Stimulated activated CD8-positive, alpha-beta memory T cell treated with anti-CD3 and anti-CD28 coated beads, Interleukin-2, amount 100 ng/mL, for 1 hour (primary cell): ENCODE results near the gene FBLN7.
"Not testable (repeated sequence)": the region's sequence is repeated elsewhere in the genome, so short reads cannot be mapped to it uniquely, and the experiment has no call there.

ENCODE experiments used
- DNase-seq, 2 donors: peaks; one replicate each; pipeline ENCODE4 v3.0.0-alpha.2; 2020; ENCODE audit warnings: low read depth in 2 of 2

The FBLN7 gene, protein sequence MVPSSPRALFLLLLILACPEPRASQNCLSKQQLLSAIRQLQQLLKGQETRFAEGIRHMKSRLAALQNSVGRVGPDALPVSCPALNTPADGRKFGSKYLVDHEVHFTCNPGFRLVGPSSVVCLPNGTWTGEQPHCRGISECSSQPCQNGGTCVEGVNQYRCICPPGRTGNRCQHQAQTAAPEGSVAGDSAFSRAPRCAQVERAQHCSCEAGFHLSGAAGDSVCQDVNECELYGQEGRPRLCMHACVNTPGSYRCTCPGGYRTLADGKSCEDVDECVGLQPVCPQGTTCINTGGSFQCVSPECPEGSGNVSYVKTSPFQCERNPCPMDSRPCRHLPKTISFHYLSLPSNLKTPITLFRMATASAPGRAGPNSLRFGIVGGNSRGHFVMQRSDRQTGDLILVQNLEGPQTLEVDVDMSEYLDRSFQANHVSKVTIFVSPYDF

GRCh38 chr2:112138159-112139032 lies at the start of gene FBLN7:
Gene FBLN7, plus strand, starts transcription at chr2:112138385. Its CDS starts 271 bp downstream, at chr2:112138656.
- DNase-seq = no peak

DNA sequence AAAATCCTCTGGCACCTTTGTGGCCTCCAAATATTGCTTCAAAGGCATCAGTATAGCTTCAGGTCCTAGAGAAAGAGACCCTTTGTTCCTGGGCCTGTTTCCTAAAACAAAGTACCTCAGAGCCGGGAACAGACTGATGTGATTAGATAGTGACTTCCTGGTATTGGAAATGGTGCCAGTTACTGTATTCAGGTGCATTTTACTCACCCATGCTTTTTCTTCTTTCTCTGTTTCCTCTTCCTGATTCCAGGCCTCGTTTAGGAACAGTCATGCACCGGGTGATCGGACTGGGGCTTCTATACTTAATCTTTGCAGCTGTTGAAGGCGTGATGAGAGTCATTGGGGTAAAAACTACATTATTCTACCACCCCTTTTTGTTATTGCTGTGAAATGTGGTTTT lies 48.8 kb upstream of the FBLN7 start:
- no peak for DNase-seq

GRCh38 chr2:112092286-112093041 lies 45.7 kb upstream of the FBLN7 start:
- DNase-seq = no peak

DNA sequence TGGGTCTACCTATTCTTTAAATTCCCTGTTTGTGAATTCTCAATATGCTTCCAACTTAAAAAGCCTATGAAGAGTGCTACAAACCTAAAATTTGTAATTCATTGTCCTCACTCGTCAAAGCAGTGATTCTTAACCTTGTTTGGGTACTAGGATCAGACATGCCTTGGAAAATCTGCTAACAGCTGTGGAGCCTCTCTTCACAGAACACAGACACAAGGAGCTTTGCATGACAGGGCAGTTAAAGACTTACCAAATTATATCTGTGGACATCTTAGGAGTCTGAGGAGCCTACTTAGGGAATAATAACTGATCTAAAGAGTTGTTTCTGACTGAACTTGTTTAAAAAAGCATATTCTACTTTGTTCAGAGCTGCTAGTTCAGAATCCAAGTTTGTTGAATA lies 45.0 kb upstream of the FBLN7 start:
- no peak for DNase-seq

- no peak for DNase-seq
Measured at GRCh38 chr2:112095681-112096080, 42.5 kb upstream of the FBLN7 start.

- DNase-seq = no peak
Measured at GRCh38 chr2:112096098-112096497, 42.1 kb upstream of the FBLN7 start.

DNA sequence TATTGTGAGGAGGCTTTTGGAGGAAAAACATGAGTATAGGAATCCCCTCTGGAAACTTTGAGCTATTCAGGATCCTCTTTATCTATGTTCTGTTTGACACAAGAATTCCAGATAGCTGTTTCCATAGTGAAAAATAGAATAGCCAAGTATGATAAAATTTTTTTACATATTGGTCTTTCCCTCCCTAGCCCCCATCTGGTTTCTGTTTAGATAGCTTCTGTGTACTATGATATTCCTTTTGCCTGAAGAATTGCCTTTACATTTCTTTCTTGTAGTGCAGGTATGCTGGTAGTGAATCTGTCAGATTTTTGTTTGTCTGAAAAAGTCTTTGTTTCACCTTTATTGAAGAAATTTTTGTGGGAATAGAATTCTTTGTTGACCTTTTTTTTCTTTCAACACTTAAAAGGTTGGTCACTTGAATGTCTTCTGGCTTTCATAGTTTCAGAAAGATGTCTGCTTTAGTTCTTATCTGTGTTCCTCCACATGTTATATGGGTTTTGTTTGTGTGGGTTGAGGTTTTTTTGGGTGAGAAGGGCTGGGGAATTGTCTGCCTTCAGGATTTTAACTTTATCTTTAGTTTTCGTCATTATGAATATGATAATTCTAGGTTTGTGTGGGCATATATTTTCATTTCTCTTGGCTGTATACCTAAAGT lies 29.9 kb upstream of the FBLN7 start:
- DNase-seq = no peak

DNA sequence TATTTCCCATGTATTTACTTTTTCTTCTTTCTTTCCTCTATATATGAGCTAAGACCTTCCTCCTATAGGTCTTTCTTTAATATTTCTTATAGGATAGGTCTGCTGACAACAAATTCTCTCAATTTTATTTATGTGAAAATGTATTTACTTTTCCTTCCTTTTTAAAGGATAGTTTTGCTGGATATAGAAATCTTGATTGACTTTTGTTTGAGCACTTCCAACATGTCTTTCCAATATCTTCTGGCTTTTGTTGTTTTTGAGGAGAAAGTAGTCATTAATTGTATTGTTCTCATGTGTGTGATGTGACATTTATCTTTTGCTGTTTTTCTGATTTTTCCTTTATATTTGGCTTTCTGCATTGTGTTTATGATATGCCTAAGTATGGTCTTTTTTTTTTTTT lies 28.9 kb upstream of the FBLN7 start:
- no peak for DNase-seq

- no peak for DNase-seq
Measured at GRCh38 chr2:112110966-112111365, 27.2 kb upstream of the FBLN7 start.

GRCh38 chr2:112113354-112113753 lies 24.8 kb upstream of the FBLN7 start:
- not testable (repeated sequence) for DNase-seq

DNA sequence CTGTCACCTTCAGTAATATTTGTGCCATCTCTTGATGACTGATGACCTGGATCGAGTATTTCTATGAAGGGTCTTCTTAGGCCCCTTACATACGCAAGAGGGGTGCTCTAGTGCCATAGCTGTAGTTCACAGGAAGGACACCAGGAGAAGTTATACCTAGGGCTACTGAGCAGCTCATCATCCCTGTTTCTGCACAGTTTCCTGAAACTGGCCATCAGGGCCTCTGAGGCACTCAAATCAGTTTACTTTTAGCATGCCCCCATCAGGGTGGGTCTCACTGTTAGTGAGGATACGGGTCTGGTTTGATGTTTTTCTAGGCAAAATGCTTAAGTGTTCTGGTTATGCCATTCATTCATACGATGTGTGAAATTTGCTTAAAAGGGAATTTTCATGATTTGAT lies 20.0 kb upstream of the FBLN7 start:
- DNase-seq = no peak

- no peak for DNase-seq
Measured at GRCh38 chr2:112121682-112122254, 16.4 kb upstream of the FBLN7 start.

DNA sequence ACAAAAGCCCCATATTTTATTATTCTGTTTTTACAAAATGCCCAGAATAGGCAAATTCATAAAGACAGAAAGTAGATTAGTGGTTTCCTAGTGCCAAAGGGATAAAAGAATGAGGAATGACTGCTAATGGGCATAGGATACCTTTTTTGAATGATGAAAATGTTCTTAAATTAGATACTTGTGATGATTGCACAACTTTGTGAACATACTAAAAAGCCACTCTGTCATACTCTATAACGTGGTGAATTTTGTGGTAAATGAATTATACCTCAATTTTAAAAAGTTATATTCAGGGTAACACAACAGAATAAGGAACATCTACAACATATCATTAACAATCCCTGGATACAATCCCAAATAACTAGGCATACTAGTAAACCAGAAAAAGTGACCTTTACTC lies 9.1 kb upstream of the FBLN7 start:
- no peak for DNase-seq

DNA sequence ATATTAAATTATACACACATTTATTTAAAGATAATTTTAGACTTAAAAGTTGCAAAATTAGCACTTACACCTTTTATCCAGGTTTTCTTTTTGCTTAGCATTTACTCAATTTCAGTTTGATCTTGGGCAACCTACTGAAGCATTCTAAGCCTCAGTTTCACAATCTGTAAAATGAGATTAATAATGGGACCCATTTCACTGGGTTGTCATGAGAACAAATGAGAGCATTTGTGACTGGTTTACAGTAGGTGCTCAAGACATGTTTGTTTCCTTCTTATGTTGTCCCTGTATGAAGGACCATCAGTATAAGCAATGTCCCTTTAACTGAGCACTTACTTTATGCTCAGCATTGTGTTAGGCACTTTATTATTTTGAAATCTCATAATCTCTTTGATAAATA lies 4.8 kb upstream of the FBLN7 start:
- no peak for DNase-seq

GRCh38 chr2:112134120-112134519 lies 4.1 kb upstream of the FBLN7 start:
- DNase-seq = no peak

DNA sequence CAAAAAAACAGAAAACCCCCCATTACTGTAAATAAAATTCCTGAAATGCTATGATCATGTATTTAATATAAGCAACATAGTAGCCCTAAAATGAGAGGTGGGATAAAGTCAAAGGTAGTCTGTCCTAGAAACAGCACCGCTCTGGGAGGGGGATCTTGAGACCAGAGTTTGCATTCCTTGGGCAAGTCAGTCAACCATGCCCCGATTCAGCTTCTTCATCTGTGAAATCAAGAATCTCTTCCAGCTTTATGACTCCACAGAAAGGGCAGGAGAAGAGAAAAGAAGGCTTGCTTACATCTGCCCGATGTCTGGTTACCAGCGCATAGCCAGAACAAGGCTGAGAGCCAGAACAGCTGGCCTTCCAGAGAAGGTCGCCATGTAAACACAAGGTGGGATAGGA lies 2.1 kb upstream of the FBLN7 start:
- no peak for DNase-seq

DNA sequence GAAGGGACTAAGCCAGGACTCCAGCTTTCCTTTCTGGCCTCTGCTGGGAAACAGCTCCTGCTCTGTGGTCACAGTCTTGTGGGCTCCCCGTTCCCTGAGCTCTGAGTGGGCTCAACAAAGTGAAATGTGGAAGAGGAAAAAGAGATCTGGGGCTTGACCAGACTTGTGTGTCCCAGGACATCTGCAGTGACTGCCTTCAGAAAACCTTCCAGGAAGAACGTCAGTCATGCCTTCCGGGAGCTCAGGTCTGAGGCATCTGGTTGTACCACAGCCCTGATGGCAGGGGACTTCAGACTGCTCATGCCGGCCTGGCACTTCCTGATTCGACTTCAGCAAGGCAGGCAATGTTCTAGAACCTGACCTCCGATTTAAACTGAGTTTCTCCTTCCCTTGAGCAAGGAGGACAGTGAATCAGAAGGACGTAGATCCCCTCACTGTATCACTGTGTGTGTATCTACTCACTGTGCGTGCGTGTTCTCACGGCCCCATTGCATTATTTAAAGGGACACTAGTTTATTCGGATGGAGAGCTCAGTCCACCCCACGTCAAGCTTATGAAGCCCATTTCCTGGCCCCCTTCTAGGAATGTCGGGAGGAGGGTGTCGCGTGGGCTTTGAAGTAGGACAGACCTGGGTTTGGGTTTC lies 548 bp upstream of the FBLN7 start:
- no peak for DNase-seq

GRCh38 chr2:112139033-112139614 lies 939 bp downstream of the FBLN7 start:
- DNase-seq = not testable (repeated sequence)

DNA sequence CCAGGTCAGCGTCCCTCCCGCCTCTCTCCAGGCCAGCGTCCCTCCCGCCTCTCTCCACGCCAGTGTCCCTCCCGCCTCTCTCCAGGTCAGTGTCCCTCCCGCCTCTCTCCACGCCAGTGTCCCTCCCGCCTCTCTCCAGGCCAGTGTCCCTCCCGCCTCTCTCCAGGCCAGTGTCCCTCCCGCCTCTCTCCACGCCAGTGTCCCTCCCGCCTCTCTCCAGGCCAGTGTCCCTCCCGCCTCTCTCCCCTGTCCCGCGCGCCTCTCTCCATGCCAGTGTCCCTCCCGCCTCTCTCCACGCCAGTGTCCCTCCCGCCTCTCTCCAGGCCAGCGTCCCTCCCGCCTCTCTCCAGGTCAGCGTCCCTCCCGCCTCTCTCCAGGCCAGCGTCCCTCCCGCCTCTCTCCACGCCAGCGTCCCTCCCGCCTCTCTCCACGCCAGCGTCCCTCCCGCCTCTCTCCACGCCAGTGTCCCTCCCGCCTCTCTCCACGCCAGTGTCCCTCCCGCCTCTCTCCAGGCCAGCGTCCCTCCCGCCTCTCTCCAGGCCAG lies 1.5 kb downstream of the FBLN7 start:
- DNase-seq = not testable (repeated sequence)

DNA sequence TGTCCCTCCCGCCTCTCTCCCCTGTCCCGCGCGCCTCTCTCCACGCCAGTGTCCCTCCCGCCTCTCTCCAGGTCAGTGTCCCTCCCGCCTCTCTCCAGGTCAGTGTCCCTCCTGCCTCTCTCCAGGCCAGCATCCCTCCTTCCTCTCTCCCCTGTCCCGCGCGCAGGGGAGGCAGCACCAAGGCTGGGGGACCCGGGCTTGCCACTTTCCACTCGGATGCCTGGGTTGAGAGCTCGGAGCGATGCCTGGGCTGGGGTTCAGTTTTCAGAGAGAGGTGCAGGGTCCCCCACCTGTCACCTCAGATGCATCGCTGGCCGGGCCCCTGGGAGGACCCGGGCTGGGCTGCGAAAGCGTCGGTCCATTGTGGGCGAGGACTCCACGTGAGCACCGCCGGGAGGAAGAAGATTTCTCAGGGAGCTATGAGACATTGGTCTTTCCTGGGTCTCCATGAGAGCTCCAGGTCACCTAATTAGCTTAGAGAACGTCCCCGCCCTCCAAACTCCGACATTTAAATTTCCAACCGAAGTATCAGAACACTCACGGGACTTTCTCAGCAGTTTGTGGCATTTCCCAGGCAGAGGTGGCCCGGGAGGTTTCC lies 2.1 kb downstream of the FBLN7 start:
- DNase-seq = no peak
